Stimulated activated CD4-positive, alpha-beta T cell treated with anti-CD3 and anti-CD28 coated beads, Interleukin-4, amount 100 ng/mL, for 4 hours (primary cell): ENCODE measurements around the gene ZNF664.
"Not testable (repeated sequence)": the region's sequence is repeated elsewhere in the genome, so short reads cannot be mapped to it uniquely, and the experiment has no call there.

Experiments
- DNase-seq, 2 experiments: peaks; one replicate each; pipeline ENCODE4 v3.0.0-alpha.2; 2020

Gene ZNF664

DNA sequence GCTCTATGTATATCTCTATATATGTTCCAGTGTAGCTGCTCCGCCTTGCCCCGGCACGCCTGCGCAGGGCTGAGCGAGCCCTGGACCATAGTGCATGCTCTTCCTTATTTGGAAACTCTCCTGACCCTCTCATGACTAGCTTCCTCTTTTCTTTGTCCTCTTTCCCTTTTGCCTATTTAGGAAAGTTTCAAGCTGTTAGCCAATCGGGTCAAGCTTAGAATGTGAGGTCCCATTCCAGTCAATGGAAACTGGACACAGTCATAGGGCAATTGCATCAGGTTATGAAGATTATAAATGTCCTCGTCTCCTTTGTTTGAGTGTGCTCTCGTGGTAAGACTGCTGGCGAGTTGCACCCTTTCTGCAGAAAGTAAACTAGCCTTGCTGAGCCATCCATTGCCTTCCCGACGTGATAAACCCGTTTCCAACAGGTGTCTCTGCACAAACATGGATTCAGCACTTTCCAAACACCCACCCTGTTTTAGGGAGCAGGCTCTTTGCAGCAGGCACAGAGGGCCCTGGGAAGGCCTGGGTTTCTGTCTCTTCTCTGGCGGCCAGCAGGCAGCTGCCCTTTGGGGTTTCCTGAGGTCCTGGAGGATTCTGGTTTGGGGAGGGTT, 31.3 kb upstream of the ZNF664 start:
- no peak for DNase-seq

DNA sequence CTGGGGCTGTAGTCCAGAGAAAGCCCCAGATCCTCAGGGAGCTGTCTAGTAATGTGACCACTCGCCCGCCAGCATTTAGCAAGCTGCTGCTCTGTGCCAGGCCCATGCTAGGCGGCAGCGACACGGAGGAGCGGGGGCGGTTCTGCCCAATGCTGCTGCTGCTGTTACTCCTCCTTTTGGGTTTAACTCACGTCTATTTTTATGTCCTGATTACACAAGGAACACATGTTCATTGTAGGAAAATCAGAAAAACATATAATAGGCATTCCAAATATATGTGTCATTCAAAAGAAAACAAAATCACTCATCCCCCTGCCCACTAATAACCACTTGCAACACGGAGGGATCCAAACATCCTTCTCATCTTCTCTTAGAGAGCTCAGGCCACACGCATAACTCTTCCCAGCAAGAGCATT, 30.8 kb upstream of the ZNF664 start:
- DNase-seq = no peak

DNA sequence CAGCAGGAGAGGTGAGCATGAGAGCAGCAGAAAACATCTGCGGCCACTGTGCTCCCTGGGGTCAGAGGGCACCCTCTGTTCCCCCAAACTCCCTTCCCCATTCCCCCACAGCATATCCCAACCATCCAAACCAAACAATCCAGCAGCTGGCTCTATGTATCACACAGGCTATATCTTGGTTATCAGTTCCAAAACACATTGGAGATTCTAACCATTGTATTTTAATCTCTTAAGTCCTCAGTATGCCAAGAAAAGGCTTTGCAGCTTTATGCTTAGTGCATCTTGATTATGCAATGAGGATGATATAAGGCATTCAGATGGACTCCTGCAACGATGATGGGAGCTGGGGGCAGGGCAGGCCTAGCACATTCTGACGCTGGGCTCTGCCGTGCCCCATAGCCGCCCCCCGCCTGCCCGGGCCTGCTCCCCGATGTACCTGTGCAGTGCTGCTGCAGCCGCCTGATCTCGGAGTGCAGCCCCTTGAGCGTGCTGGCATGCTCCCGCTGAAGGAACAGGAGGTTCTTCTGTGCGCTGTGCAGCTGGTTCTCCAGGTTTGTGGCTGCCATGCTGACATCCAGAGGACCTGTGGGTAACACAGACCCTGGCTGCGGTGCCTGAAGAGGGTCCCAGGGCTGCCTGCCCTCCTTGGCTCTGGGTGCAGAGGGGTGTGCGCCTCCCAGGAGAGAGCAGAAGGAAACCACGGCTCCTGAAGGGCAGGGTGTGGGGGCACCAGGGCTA, 29.9 kb upstream of the ZNF664 start:
- DNase-seq = no peak

DNA sequence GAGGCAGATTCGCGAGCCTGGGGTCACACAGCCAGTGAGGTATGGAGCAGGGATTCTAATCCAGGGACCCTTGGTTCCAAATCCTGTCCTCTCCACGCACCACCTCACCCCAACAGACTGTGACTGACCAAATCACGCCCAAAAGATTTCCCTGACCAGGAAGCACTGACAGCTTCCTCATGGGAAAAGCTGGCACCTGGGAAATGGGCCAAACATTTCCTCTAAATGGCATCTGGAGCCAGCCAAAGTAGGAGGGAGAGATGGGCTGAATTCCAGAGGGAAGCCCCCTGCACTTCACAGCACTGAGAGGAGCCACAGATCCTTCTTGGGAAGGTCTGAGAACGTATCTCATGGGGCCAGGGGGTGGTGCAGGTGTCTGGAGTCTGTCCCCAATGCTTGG, 29.2 kb upstream of the ZNF664 start:
- DNase-seq = no peak

DNA sequence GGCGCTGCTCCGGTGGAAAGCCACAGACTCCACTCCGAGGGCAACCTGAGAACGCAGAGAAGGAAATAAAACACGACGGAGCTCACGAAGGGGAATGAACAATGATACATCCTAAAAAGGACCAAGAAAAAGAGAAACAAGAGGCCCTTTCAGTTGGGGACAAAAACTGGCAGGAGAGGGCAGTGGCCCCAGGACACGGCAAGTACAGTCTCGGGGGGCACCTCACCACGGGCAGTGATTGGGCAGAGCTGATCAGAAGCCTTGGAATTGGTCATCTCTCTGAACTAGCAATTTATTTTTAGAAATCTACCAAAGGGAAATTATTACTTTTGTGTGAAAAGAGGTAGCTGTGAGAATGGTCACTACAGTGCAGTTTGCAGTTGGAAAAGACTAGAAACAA, 28.3 kb upstream of the ZNF664 start:
- DNase-seq = no peak

DNA sequence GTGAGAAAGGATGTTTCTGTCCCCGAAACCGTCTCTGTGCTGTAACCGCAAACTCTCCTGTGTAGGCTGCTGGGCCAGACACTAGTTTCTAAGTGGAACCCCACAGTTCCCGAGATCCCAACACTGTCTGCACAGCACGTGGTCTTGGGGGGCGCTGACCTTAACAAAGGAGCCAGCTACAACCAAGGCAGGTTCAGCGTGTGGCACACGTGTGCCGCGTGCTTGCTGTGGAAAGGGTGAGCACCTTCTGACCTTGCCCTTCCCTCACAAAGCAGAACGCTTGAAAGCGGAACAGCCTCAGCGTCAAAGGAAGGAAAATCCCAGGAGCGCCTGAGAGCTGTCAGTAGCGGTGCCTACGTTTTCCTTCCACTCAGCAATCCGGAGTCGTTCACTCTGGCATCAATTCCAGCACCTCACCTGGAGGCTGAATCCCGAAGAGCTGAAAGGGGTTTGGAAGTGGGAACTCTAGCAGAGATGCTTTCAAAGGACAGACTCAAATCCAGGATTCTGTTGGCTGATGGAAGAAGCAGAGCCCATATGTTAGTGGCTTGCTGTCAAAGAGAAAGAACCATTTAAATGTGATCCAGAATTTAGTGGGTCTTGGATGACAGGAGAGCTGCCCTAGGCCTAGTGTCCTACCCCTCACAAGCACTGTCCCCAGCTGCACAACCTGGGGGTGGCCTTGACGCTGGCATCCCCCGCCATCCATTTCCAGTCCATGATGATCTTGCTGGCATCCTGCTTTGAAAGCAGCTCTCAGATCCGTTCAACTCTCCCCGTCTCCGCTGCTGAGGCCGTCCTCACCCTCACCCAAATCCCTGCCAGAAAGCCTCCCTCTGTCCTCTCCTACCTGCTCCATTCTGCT, 27.5 kb upstream of the ZNF664 start:
- DNase-seq = no peak

DNA sequence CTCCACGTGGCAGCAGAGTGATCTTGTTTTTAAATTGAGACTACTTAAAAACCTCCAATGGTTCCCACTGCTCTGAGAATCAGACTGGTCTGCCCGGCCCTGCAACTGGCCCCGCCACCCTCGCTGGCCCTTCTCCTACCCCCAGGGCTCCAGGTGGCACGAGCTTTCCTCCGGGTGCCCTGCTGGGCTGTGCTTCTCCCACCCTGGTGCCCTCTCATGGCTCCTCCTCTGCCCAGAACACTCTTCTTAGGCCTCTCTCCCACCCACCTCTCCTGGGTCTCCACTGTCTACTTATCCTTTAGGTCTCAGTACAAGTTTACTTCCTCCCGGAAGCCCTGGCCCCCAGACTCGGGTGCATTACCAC, 26.9 kb upstream of the ZNF664 start:
- no peak for DNase-seq

DNA sequence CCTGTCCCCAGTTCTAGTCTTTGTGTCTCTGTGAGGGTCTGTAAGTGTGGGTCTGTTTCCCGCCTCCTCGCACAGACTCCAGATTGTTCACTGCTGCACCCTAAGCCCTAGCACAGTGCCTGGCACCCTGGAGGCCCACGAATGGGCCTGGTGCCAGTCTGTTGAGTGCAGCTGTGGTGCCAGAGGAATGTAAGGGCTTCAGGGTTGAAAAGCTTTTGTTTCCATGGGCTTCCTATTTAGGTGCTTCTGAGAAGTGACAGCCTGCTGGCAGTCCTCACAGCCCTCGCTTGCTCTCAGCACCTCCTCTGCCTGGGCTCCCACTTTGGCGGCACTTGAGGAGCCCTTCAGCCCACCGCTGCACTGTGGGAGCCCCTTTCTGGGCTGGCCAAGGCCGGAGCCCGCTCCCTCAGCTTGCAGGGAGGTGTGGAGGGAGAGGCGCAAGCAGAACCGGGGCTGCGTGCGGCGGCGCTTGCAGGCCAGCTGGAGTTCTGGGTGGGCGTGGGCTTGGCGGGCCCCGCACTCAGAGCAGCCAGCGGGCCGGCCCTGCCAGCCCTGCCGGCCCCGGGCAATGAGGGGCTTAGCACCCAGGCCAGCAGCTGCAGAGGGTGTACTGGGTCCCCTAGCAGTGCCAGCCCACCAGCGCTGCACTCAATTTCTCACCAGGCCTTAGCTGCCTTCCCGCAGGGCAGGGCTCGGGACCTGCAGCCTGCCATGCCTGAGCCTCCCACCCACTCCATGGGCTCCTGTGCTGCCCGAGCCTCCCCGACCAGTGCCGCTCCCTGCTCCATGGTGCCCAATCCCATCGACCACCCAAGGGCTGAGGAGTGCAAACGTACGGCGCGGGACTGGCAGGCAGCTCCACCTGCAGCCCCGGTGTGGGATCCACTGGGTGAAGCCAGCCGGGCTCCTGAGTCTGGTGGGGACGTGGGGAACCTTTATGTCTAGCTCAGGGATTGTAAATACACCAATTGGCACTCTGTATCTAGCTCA, 26.2 kb upstream of the ZNF664 start:
- DNase-seq = not testable (repeated sequence)

DNA sequence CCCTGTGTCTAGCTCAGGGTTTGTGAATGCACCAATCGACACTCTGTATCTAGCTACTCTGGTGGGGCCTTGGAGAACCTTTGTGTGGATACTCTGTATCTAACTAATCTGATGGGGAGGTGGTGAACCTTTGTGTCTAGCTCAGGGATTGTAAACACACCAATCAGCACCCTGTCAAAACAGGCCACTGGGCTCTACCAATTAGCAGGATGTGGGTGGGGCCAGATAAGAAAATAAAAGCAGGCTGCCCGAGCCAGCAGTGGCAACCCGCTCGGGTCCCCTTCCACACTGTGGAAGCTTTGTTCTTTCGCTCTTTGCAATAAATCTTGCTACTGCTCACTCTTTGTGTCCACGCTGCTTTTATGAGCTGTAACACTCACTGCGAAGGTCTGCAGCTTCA, 25.5 kb upstream of the ZNF664 start:
- not testable (repeated sequence) for DNase-seq

DNA sequence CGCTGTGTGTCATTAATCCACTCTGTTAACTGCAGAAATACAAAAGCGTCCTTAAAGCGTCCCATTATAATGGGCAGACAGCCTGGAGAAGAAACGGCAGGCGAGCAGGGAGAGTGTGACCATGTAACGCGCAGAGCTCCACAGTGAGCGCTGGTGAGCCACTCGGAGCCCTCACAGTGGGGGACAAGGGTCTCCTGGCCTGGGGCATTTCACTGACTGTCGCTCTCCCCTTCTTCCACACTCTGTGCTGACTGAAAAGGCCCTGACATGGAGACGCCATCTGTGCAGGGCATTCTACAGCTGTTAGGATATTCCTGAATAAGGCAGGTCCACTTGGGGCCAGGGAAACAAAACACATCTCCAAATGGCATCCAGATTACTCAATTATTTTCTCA, 24.6 kb upstream of the ZNF664 start:
- DNase-seq = no peak

DNA sequence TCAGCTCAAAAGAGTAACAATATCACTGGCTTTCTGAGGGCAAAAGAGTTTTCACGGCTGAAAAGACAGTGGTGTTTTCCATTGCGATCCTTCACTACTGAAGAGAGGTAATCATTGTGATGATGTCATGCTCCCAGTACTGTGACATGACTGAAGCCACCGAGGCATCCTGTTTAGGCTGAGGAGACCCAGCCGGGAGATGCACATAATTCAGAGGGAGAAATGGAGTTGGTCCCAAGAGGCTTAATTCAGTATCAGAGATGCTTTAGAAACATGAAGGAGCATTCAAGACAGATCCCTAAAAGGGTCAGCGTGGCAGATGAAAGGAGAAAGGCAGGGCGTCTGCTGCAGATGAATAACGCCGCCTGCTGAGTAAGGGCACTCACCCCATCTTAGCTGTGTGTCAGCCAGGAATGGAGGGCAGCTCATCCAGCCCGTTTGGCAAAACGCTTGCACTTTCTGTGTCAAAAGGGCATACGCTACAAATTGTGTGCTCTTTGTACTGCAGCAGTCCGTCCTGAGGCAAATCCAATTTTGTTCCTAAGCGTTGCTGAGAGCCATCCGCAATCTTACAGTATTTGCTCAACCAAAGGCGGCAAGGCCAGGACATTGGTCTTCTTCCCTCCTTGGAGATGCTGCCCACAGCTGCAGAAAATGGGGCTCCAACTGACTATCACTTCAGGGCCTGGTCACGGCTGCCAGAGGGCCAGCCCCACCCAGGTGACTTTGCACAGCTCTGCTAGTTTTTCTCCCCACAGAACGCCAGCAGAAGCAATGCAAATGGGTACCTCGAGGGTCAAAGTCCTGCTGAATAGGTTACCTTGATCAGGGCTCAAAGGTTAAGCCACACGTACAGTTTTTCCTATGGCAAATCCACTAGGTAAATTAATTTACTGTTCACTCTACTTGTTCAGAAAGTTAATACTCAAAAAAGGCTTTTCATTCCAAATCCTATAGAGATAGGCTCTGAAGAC, 23.9 kb upstream of the ZNF664 start:
- no peak for DNase-seq

DNA sequence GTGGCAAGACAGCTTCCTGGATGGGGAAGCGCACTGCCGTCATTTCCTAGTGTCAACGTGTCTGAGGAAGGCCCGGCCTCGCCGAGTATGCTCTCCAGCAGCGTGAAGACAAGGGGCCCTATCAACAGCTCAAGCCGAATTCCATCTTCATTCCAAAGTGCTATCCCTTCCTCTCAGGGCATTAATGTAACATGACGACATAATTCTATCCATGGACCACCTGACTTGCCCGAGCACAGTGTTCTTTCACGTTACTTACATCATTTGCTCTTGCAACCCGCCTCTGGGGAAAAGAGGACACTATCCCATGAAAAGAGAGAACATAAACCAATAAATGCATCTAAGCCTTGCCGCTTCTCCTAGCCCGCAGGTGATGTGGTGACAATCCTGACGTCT, 23.2 kb upstream of the ZNF664 start:
- no peak for DNase-seq

DNA sequence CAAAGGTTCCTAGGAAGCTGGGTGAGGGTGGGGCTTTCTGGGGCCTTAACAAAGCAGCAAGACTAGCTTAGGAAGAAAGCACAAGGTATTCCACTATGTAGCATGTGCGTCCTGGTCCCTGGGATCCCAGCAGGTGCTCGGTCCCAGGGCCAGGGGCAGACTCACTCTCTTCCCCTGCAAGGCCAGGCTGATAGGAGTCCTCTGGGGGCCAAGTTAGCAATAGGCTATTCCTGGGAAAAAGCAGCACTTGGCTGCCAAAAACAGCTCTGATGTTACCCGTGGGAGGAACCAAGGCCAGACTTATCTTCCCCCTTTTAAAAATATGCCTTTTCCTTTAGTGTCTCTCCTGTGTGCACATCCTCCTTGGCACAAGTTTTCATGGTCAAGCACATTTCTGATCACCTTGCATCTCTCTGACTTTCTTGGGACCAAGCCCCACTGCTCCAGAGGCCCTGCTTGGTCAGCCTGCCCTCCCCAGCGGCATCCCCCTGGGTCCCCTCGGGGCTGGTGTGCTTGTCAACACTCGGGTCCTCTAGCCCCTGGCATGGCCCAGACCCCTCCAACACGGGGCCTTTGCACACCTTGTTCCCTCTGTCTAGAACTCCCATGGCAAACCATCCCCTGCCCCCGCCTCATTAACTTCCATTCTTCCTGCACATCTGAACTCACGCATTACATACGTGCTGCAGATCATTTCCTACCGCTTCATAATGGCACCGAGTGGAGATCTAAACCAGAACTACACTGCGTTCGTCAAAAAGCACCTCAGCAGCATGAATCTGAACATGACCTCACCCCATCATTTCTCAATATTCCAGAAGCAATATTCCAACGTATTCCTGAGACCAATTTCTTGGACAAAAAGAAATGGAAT, 22.3 kb upstream of the ZNF664 start:
- DNase-seq = no peak

DNA sequence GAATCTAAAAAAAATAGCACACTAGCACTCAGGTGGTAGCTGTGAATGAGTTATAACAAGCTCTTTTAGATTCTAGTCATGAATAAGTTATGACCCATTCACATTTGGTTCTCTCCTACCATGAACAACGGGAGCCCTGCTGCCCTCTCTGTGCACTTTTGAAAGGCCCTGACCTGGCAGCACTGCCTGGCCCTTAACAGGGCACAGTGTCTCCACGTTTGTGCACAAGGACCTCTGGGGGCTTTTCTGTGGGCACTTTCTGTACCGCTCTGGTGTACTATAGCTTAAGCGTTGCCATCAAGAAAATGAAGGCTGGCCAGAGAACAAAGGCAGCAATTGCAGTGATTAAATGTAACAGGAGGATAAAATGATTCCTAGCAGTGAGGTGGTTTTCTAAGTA, 21.5 kb upstream of the ZNF664 start:
- DNase-seq = no peak

DNA sequence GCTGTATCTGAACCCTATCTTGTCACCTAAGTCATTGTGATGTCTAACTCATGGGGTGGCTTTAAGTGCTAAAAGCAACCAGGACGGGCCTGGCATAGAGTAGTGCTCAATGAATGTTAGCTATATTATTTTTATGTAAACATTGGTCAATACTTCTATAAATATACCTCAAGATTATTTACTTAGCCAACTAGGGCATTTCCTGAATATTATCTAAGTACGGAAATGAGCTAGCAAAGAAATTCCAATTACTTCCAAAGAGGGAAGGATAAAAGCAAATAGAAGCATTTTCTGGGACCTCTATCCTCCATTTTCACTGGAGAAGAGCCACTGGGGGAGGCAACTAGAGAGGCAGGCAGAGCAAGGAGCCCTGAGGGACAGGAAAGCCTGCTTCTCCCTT, 21.0 kb upstream of the ZNF664 start:
- no peak for DNase-seq

DNA sequence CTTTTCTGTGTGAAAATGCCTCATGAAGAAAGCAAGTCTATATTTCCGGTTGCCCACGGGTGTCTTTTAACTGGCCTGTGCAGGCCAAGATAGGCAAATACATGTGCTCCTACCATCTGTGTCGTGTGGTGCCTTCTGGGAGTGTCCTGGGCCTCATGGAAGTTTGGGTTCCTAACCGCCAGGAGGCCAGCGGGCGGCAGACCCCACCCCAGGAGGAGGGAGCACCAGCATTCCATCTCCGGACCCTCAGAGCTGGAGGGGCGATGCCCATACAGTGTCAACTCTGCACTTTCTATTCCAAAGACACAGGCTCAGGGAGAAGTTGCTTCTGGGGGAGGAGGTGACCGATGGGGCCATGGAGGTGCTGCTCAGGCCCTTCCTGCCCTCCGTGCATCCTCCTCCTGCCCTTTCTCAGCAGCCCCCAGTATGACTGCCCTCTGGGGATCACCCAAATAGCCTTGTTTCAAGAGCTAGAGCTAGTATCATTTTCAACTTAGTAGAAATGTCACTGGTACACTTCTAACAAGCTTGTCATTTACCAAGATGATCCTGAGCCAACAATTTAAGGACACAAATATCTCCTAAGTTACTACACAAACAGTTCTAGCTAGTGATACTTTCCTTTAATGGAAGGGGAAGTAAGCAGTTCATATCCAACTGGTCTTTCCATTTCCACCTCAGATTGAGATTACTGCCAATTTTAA, 18.2 kb upstream of the ZNF664 start:
- no peak for DNase-seq

DNA sequence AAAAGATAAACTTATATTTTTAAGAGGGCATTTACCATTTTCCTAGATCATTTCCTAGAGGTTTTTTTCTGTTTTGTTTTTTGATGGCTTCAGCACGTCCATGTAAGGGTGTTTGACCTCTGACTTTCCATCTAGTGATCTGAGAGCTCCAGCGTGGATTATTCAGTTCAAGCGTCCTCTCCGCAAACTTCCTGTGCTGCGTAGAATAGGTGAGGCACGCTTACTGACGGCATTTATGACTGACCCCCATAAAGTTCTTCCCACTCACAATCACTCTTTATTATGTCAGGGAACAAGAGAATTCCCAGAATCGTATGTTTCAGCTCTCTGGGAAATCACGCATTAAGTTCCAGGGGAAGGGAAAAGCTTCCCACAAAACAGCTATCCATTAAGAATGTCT, 16.8 kb upstream of the ZNF664 start:
- DNase-seq = no peak

DNA sequence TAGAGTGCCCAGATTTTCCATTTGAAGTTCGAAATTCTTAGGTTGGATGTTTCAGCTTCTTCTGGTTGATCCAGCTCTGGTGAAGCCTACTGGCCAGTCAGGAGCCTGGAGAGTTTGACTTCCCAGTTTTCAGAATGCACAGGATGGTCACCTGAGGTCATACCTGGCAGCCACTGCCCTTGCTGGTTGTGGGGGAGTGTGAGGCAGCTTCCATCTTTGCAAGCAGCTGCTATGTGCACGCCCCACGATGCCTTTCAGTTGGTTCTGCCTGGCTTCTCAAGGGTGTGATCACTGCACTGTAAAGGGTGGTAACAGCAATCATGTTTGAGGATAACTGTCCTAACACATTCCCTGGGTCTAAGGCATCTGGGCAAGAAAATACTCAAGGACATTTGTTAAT, 15.8 kb upstream of the ZNF664 start:
- DNase-seq = no peak

DNA sequence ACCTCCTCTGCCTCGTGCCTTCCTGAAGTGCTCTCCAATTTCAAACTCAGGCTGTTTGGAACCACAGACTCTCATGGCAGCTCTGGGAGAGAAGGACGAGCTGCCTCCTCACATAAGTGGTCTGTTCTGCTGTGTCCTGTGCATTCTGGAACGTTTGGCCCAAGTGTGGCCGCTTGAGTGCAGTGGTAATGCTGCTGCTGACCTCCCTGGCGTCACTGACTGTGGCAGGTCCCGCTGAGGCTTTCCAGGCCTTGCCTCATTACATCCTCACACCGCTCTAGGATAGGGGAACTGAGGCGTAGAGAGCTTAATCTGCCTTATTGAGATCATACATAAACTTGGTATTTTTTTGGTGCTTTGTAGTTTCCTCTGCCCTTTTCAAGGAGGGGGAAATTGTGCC, 14.6 kb upstream of the ZNF664 start:
- no peak for DNase-seq

DNA sequence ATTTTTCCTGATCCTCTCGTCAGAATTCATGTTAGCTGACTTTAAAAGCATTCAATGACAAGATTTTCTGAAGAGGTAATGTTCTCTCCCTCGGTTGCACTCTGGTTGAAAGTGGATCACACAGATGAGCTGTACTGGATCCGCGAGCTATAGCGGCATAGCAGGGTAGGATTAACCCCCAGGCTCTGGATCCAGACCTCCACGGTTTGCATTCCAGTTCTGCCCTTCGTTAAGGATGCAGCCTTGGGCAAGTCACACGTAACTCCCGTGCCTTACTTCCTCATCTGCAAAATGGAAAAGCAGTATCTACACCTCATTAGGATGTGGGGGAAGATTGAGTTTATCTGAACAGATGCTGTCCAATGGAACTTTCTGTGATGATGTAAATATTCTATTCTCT, 14.1 kb upstream of the ZNF664 start:
- no peak for DNase-seq
